HG02943 (cell line): ENCODE results near the gene KCNJ16.

Experiments
- ATAC-seq: cut with Tn5 transposase; IDR thresholded peaks from one replicate; pipeline ENCODE4 v1.9.1; 2021; ENCODE audit warnings: mild to moderate bottlenecking, low read depth, moderate library complexity; ENCODE audit not compliant: unreplicated experiment

Gene KCNJ16

DNA sequence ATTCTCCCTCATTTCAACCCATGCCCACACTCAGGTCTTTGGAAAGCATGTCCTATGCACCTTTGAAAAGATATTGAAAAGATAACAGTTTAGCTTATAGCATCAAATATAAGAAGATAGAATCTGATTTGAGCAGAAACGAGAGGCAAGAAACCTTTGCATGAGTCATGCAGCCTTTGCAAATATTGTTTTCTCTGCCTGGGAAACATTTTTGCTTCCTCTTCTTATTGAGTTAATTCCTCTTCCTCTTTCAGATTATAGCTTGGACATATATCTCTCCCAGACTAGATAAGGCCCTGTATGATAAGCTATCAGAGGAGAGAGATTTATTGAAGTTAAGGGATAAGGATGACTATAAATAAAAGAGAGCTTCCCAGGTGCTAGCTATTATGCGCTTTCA lies 48.2 kb downstream of the KCNJ16 start:
- no peak for ATAC-seq

DNA sequence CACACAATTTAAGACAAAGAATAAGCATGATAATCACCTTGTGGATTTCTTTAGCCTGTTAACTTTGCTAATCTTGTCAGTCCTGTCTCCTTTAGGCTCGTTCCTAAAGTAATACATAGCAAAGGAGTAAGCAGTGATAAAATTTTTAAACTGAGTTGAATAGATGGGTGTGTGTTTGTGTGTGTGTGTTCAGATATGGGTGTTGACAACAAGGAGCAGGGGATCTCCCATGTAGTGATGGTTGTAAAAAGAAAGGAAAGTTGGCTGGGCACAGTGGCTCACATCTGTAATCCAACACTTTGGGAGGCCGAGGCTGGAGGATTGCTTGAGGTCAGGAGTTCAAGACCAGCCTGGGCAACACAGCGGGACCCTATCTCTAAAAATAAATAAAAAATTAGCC lies 49.7 kb downstream of the KCNJ16 start:
- no peak for ATAC-seq

DNA sequence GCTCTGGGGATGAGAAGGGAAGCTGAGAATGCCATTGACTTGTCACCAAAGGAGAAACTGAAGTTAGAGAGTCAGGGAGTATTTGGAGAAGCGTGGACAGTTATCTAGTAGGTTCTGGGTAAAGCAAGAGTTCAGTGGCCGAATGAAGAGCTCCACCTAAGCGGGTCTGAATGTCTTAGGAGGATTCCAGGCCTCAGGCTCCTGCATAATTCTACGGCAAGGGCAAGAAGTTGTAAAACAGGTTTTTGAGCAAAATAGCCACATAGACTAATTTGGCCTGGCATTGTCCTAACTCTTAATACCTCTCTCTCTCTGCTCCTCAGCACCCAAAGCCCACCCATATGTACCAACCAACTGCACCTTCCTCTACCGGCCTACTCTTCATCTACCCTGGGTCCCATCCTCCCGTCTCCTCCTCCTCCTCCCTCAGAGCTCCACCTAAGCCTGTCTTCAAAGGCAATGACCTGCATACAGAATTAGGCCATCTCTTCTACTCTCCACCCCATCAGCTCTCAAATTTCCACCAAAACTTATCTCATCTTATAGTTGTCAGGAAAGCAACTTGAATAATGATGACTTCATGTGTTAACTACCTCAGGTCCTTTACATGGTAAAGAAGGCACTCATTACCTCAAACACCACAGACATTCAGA lies 52.3 kb downstream of the KCNJ16 start:
- no peak for ATAC-seq

DNA sequence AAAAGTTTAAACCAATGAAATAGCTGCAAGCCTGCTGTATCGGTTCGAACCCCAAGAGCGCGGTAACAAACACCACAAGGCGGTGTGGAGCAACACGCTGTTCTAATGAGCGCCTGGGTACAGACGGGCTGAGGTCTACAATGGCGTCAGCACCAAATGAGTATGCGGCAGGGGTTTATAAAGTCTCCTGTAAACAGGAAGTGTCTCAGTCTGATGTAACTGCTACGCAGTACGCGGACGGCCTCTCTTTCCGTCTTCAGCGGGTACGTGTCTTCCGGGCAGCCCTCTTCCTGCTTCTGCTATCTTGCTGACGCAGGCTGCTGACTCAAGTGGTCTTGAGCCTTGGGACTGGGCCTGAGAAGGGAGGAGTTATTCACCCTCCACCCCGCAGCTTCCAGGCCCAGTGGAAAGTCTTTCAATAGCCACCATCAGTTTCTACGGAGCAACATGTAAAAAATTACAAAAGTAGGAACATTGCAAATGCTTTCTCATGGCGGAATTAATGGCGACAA lies 53.8 kb downstream of the KCNJ16 start:
- ATAC-seq: no peak

DNA sequence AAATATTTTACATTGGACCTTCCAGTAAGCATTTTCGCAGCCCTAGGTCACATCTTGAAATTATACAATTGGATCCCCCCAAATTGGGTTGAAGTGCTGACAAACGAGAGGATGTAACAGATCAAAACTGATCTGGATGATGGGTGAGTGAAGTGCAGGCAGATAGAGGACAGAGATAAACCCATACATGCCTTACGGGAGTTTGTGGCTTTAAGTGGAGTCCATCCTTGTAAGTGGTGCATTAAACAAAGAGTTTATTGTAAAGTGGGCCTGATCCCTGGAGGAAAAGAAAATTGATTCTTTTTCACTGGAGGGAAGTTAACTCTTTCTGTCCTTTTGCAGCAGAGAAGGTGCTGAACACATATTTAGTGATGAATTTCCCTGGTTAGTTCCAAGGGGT lies 55.3 kb downstream of the KCNJ16 start:
- no peak for ATAC-seq

DNA sequence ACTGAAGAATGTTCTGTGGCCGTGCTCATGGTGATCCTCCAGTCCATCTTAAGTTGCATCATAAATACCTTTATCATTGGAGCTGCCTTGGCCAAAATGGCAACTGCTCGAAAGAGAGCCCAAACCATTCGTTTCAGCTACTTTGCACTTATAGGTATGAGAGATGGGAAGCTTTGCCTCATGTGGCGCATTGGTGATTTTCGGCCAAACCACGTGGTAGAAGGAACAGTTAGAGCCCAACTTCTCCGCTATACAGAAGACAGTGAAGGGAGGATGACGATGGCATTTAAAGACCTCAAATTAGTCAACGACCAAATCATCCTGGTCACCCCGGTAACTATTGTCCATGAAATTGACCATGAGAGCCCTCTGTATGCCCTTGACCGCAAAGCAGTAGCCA lies 57.5 kb downstream of the KCNJ16 start:
- no peak for ATAC-seq

DNA sequence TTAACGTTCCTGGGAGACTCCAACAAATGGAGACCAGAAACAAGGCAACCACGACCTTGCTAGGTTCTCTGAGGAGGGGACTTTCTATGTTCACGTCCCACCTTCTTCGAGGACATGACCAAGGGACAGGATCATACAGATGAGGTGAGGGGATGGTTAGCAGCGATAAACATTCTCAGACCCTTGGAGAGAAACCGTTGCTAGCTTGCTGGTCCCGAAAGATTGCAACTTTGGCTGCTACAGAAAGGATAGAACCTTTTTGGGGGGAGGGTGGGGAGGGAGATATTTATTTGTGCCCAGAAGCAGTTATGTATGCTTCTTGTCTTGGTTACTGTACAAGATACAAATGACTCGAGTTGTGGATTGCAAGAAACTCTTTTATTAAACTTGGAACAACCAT lies 59.0 kb downstream of the KCNJ16 start:
- ATAC-seq: no peak

DNA sequence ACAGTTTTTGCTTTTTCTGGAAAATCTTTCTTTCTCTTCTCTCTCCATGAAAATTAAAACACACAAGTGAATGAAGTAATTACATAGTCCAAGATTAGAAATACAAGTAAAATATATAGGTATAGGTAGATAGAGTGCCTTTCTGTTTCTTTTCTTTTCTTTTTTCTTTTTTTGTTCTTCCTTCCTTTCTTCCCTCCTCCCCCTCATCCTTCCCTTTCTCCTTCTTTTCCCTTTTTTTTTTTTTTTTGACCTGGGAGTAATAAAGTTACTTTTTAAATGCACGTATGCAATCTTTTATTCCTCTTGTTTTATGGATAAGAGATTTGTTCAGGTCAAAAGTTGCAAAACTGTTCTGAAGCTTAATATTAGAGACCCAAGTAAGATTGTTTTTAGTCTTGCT lies 59.8 kb downstream of the KCNJ16 start:
- ATAC-seq: no peak

DNA sequence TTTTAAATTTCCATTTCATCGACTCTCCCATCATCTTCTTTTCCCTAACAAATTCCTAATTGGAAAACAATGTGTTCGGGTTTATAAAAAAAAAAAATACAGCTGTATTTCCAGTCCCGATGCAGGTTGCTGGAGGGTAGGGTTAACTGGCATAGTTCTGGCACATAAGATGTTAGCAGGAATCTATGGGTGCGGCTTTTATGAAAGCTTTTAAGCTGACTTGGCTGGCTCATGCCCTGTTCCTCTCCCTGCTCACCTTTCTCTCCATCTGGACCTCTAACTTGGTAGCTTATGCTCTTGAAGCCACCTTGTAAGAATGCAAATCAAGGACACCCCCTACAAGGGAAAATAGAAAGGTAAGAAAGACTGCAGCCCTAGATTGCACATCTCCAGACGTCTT lies 61.1 kb downstream of the KCNJ16 start:
- no peak for ATAC-seq

DNA sequence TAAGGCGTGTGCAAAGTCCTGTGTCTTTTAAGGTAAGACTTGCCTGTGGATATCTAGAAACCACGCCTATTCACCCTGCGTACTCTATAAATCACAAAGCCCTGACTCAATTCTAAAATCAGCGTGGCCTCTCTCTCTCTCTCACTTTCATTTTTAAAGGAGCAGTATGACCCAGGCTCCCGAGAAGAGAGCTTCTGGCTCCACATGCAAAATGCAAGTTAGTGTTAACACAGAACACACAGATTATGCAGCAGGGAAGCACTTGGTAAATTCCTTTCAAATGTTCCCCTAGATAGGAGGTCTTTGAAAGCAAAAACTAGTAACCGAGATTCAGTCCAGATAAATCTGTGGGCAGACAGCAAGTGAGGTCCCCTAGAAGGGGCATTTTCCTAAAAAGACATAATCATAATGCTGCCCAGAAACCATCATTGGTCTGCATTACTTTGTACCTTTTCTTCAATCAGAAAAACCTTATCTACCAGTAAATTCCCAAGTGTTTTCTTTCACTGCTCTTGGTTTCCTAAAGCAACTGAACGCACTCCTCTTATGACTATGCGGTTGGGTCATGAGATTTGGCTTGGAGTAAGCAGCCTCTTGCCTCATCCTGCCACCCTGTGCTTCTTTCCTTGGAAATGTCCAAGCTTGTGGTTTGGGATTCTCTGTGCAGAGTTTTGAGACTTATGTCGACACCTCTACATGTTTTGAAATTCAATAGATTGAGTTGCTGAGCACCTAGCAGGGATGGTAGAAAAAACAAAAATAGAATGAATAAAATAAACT lies 62.6 kb downstream of the KCNJ16 start:
- ATAC-seq: peak; percentile 99

DNA sequence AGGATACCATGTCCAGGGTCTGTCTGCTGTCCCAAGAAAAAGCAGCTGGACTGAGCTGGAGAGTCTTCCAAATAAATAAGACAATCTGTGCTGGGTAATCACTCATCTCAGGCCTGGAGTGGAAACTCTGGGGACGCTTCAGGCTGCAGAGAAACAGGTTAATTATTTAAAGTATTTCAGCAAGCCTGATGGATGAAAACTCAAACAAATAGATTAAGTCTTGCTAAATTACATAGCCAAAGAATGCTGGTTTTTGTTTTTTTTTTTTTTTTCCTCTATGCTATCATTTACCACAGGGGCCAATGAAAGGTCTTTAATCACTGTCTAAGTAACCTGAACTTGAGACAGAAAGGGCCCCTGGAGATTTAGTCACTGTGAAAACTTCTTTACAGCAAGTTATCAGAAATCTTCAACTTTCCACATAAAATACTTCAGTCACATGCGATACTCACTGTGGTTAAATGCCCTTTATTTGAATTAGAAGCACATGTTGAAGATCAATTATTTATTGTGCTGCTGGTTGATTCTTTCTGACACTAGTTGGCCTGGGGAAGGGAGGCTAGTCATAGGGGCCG lies 63.4 kb downstream of the KCNJ16 start:
- ATAC-seq: no peak

DNA sequence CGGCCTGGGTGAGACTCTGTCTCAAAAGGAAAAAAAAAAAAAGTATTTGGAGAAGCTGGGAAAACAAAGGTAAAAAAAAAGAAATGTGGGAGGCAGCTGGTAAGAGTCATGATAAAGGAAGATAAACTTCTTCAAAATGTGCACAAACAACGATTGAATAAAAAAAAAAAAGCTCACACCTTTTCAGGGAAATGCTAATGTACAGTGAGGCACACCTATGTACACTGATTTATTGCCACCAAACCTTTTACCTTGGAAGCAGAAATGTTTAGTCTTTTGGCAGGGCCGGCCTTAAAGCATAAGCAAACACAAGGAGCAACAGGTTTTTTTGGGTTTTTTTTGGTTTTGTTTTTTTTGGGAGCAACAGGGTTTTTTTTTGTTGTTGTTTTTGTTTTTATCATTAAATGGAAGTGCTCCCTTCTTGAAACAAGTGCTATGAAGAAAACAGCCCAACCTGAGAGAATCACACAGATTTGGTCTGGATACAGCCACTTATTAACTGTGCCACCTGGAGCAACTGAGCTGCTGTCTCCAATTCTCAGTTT lies 64.5 kb downstream of the KCNJ16 start:
- no peak for ATAC-seq

DNA sequence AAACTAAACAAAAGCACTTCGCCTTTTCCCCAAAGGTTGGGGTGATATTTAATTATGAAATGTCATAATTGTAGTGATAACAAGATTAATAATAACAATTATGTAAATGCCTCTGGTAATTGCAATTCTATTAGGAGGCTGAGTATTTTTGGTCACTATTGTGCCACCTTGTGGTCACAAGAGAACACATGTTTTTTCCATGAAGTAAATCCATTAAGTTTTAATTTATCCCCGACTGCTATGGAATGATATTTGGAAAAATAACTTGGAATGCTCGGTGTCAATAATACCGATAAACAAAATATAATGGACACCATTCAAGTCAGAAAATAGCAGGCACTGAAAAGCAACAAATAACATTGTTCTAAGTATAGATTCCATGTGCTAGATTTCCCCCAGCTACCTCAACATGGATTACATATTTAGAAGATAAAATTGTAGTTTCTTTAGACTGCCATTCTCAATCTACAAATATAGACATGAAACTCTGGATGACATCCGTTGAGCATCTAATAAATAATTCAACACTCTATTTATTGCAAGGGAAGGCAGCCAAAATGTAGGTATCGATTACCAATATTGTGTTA lies 69.3 kb downstream of the KCNJ16 start:
- ATAC-seq: no peak

DNA sequence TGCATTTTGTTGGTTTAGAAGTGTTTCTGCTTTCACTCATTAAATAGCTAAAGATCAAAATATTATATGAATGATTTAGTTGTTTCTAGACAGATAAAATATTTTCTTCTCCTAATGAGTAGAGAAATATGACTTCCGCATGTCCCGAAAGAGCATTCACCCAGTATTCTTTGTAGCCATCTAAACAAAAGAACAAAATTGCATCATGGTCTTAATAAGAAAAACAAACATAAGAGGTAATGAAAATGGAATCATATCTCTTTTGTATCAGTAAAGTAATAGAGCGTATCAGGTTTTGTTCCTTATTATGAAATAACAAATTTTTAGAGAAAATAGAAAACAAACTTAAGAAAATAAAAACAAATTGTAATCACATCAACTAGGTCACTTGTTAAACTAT lies 78.2 kb downstream of the KCNJ16 start:
- no peak for ATAC-seq

DNA sequence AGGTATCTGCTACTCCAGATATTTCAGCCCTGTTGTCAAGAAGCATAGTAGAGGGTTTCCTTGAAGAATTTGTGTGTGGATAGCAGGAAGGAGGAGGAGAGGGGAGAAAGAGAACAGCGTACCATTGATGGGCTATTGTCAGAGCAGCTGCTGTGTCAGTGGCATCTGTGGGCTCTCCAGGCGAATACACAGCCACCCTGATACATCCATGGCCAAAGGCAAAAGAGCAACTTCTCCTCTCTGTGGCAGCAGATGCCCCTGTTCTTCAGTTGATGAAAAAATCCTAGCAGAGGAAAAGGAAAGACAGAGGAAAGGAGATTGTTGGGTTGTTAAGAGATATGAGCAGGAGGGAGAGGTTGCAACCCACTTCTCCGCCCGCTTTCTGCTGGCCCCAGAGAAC lies 82.1 kb downstream of the KCNJ16 start:
- ATAC-seq: no peak

DNA sequence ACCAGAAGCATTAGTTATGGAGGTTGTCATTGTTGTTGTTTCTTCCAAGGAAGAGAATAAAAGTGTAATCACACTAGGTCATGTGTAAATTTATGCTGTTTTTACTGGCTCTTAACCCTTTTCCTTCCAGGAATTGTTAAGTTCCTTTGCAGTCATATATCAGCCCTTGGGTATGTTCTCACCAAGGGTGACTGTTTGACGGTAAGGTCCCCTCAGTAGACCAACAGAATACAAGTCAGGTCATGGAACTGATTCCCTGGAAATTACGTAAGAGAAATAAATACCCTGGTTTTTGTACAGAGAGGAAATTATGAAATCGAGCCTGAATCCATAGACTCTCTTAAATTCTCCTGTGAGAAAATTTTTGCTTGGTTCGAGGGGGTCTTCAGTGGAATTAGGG lies 83.2 kb downstream of the KCNJ16 start:
- no peak for ATAC-seq

DNA sequence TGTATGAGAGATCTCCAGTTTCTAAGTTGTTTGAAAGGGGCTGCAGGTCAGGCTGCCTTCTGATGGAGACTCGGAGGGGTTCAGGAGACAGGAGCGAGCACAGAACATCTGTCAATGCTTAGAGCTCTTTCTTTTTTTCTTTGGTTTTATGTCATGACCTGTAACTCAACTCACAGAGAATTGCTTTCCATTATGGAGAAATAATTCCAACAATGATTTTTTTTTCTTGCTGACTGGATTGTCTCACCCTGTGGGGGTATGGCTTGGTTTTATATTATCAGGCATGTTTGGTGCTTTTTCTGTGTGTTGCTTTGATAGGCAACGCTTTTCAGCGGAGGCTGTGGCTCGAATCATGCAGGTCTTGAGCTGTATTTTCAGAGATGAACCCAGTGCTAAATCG lies 83.6 kb downstream of the KCNJ16 start:
- no peak for ATAC-seq

DNA sequence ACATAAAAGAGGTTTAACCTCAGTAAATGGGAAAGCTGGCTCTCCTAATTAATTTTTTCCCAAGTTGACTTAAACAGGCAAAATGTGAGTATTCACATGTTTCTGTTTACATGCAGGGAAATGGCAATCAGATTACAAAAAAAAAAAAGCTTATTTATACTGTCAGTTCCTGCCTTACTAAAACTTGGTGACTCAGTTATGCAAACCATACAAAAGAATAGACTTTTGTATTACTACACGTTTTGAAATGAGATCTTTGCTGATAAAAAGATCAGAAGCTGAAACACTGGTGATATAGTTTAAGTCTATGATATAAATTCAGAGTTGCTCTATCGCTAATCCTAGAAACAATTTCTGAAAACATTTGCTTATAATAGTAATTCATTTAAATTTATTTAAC lies 85.0 kb downstream of the KCNJ16 start:
- ATAC-seq: no peak

DNA sequence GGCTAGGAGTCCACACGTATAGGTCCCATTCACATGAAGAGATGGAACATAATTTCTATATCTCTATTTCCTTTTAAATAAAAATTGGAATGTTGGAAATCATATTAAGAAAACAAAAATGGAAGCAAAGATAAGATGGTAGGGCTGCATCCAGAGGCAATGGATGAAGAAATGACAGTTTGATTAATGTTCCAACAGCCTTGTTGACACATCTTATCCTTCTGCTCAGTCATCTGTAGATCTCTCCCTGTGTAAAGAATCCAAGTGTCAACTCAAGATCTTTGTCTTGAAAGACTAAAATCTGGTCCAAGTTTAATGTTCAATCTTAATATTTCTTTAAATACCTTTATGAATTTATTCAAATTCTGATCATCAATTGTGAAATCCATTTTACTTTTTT lies 86.5 kb downstream of the KCNJ16 start:
- ATAC-seq: no peak

DNA sequence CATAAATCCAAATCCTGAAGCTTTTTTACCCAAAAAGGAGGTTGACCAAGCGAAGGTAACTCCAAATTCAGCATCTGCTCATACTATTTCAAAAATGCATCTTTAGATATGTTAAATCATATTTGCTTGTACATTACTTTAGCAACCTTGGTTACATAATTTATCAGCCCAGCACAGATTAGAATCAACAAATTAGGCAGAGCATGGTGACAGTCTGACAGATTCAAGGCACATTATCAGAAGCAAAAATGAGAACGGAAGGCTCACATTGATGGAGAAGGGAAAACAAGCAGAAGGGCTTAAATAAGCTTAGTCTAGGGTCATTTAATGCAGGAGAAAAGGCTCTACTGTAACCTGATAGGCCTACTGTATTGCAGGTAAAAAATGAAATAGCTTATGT lies 90.4 kb downstream of the KCNJ16 start:
- ATAC-seq: no peak

DNA sequence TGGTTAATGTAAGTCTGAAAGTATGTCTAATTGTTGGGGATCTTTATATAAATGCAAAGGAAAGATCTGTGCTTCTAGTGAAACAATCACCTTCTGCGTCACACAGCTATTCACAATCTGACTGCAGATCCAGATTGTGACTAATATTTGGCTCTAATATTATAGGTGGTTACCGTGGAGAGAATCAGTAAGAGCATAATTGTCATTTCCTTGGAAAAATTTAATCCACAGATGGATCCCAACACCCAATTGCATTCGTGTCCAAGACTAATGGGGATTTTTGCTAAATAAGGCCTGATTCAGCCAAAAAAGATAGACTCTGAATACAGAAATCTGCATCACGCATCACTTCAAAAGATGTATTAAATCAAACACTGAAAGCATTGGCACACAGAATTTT lies 91.6 kb downstream of the KCNJ16 start:
- no peak for ATAC-seq
